Measurements from ENCODE around the gene GGT1.
A peak's percentile ranks its signal among the peaks of the same experiment; 100 is the strongest.

Gene GGT1

GRCh38 chr22:24564376-24565058 is 38.5 kb upstream of the GGT1 start:
- H3K9me3 ChIP-seq (ENCODE audit: insufficient read depth, low read depth, low read length) = no peaks in the 10 kb centered on the region
- H3K36me3 ChIP-seq (ENCODE audit: insufficient read depth, low read length) = peaks cover 74% of the 10 kb centered on the region; the same call in 1 of the 2 replicates
- H4K20me1 ChIP-seq (ENCODE audit: insufficient read depth, low read length, poor library complexity, severe bottlenecking) = peaks cover 77% of the 10 kb centered on the region

DNA sequence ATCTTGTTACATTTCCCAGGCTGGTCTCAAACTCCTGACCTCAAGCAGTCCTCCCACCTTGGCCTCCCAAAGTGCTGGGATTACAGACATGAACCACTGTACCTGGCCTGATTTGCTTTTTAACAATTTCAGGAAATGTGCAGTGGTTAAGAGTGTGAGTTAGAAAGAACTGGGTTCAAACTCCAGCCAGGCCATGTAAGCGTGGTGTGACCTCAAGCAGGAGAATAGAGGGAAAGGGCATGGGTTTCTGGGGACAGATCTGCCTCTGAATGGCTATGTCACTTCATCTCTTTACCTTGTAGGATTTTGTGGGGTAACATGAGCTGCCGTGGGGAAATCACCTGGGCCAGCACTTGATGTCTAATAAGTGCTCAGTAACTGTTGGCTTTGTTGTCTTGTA is 37.9 kb upstream of the GGT1 start:
- Histone ChIP-seq H3K4me3 (ENCODE audit: low read length, poor library complexity, severe bottlenecking) (no peak overlapping the region), H2AFZ (ENCODE audit: low read length) (no peak overlapping the region), H4K20me1 (ENCODE audit: insufficient read depth, low read length, poor library complexity, severe bottlenecking) (peaks cover 73% of the 10 kb centered on the region), H3K79me2 (ENCODE audit: insufficient read depth, low read length) (peaks cover 82% of the 10 kb centered on the region), H3F3A (ENCODE audit: low read depth) (no peaks in the 10 kb centered on the region), H3K9me3 (ENCODE audit: insufficient read depth, low read depth, low read length) (no peaks in the 10 kb centered on the region), H3K9me2 (replicated peaks; ENCODE audit: low read depth, low read length) (no peaks in the 10 kb centered on the region), H3K4me2 (ENCODE audit: low read depth, low read length, poor library complexity, severe bottlenecking) (peak overlapping the region; percentile 68), H3K36me3 (ENCODE audit: insufficient read depth, low read length) (peaks cover 76% of the 10 kb centered on the region; the same call in 1 of the 2 replicates), H3K4me1 (ENCODE audit: insufficient read depth, low read length, poor library complexity, severe bottlenecking) (peaks cover 28% of the 10 kb centered on the region), H3K27me3 (ENCODE audit: insufficient read depth, low read length, poor library complexity, severe bottlenecking) (no peaks in the 10 kb centered on the region), H3K9ac (ENCODE audit: low read depth, low read length, poor library complexity, severe bottlenecking) (no peak overlapping the region)
- TF ChIP-seq EZH2phosphoT487 (IDR thresholded peaks at IDR 0.05; ENCODE audit: borderline replicate concordance) = no peak
- TF ChIP-seq, protein P1, sequence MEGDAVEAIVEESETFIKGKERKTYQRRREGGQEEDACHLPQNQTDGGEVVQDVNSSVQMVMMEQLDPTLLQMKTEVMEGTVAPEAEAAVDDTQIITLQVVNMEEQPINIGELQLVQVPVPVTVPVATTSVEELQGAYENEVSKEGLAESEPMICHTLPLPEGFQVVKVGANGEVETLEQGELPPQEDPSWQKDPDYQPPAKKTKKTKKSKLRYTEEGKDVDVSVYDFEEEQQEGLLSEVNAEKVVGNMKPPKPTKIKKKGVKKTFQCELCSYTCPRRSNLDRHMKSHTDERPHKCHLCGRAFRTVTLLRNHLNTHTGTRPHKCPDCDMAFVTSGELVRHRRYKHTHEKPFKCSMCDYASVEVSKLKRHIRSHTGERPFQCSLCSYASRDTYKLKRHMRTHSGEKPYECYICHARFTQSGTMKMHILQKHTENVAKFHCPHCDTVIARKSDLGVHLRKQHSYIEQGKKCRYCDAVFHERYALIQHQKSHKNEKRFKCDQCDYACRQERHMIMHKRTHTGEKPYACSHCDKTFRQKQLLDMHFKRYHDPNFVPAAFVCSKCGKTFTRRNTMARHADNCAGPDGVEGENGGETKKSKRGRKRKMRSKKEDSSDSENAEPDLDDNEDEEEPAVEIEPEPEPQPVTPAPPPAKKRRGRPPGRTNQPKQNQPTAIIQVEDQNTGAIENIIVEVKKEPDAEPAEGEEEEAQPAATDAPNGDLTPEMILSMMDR (conservative IDR thresholded peaks at IDR 0.05; ENCODE audit: low read length) = no peak

More at GRCh38 chr22:24564376-24565058, 38.5 kb upstream of the GGT1 start:
- Histone ChIP-seq H3F3A (ENCODE audit: low read depth) (no peaks in the 10 kb centered on the region), H3K9me2 (replicated peaks; ENCODE audit: low read depth, low read length) (no peaks in the 10 kb centered on the region), H3K4me1 (ENCODE audit: insufficient read depth, low read length, poor library complexity, severe bottlenecking) (peaks cover 31% of the 10 kb centered on the region), H3K4me2 (ENCODE audit: low read depth, low read length, poor library complexity, severe bottlenecking) (peak overlapping the region; percentile 68), H3K9ac (ENCODE audit: low read depth, low read length, poor library complexity, severe bottlenecking) (peak overlapping the region; percentile 50), H3K4me3 (ENCODE audit: low read length, poor library complexity, severe bottlenecking) (no peak overlapping the region), H2AFZ (ENCODE audit: low read length) (no peak overlapping the region), H3K79me2 (ENCODE audit: insufficient read depth, low read length) (peaks cover 83% of the 10 kb centered on the region), H3K27me3 (ENCODE audit: insufficient read depth, low read length, poor library complexity, severe bottlenecking) (no peaks in the 10 kb centered on the region)
- TF ChIP-seq, protein P1 (conservative IDR thresholded peaks at IDR 0.05; ENCODE audit: low read length) = no peak
- TF ChIP-seq EZH2phosphoT487 (IDR thresholded peaks at IDR 0.05; ENCODE audit: borderline replicate concordance) = no peak

DNA sequence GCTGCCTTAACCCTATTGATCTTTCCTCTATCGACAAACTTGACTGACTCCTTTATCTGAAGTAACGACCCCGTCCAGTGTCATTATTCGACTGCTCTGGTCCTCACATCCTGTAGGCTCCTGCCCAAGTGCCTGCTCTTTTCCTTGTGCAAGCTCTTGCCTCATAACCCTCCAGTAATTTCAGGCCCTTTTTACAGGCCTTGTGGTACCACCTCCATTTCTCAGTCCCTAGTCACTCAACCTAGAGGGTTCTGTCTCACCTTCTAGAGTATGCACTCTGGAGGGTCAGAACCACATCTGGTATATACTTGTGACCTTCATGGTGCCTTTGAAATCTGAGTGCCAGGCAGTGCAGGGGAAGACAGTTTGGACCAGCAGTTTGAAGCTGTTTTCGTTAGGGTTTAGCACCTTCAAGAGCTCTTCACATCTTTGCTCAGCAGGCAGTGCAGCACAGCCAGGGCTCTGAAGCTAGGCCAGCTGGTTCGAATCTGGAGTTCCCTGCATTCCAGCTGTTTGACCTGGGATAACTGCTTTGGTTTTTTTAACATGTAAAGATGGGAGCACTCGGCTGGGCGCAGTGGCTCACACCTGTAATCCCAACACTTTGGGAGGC is 36.0 kb upstream of the GGT1 start:
- Histone ChIP-seq H3K79me2 (ENCODE audit: insufficient read depth, low read length) (peaks cover 65% of the 10 kb centered on the region), H3K27me3 (ENCODE audit: insufficient read depth, low read length, poor library complexity, severe bottlenecking) (no peaks in the 10 kb centered on the region), H3F3A (ENCODE audit: low read depth) (no peaks in the 10 kb centered on the region), H3K4me3 (ENCODE audit: low read length, poor library complexity, severe bottlenecking) (no peak overlapping the region), H3K36me3 (ENCODE audit: insufficient read depth, low read length) (peaks cover 84% of the 10 kb centered on the region; the same call in 1 of the 2 replicates), H3K9me3 (ENCODE audit: insufficient read depth, low read depth, low read length) (no peaks in the 10 kb centered on the region), H4K20me1 (ENCODE audit: insufficient read depth, low read length, poor library complexity, severe bottlenecking) (peaks cover 60% of the 10 kb centered on the region), H3K4me2 (ENCODE audit: low read depth, low read length, poor library complexity, severe bottlenecking) (no peak overlapping the region), H3K4me1 (ENCODE audit: insufficient read depth, low read length, poor library complexity, severe bottlenecking) (peaks cover 18% of the 10 kb centered on the region), H3K9ac (ENCODE audit: low read depth, low read length, poor library complexity, severe bottlenecking) (no peak overlapping the region), H3K9me2 (replicated peaks; ENCODE audit: low read depth, low read length) (no peaks in the 10 kb centered on the region), H2AFZ (ENCODE audit: low read length) (no peak overlapping the region)
- TF ChIP-seq, protein P1 (conservative IDR thresholded peaks at IDR 0.05; ENCODE audit: low read length) = no peak
- TF ChIP-seq EZH2phosphoT487 (IDR thresholded peaks at IDR 0.05; ENCODE audit: borderline replicate concordance) = no peak
